Prostate gland (tissue), 2 donors: ENCODE measurements around the gene UBQLN2.

Source experiments
- CTCF ChIP-seq, 4 experiments: fragments of 200-600 bp in 2 of 4; fragments of 450-650 bp in 2 of 4; sonication (generic) in 2 of 4; IDR thresholded peaks; 1 replicate in 3 of 4; 2 replicates in 1 of 4; pipeline ENCODE4 v1.5.1; 2016 to 2019; ENCODE audit warnings: antibody characterized with exemption in 4 of 4, mild to moderate bottlenecking in 2 of 4, moderate library complexity in 2 of 4
- POLR2A ChIP-seq: fragments of 450-650 bp; IDR thresholded peaks from one replicate; pipeline ENCODE4 v1.6.1; 2016; ENCODE audit warnings: antibody characterized with exemption, mild to moderate bottlenecking
- POLR2AphosphoS5 ChIP-seq: sonication (generic); formaldehyde crosslinking; IDR thresholded peaks from one replicate; pipeline ENCODE4 v1.6.1; 2017; ENCODE audit warnings: antibody characterized with exemption

DNA sequence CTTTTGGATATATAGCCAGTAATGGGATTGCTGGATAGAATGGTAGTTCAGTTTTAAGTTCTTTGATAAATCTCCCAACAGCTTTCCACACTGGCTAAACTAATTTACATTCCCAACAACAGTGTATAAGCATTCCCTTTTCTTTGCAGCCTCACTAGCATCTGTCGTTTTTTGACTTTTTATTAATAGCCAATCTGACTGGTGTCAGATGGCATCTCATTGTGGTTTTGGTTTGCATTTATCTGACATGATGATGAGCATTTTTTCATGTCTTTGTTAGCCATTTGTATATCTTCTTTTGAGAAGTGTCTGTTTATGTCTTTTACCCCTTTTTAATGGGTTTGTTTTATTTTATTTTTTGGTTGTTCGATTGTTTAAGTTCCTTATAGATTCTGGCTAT, 13.3 kb downstream of the UBQLN2 start:
- TF ChIP-seq CTCF (IDR thresholded peaks at IDR 0.05) (no peak), POLR2AphosphoS5 (no peak), POLR2A (no peak)
